ENCODE measurements around the gene MAPK8IP3. TPM values are rescaled to one million over a fixed set of nuclear protein-coding genes. Genes with fewer than 3 reads are reported as not detected.

MAPK8IP3 gene
- total RNA-seq, 1 donor from 2014 or later: 94.1 TPM

- peak; percentile 23 for DNase-seq (ENCODE audit: low spot score)
These were observed 27.4 kb upstream of the MAPK8IP3 start for GRCh38 chr16:1678500-1679098.

- DNase-seq (ENCODE audit: low spot score): no peak
These were observed 25.6 kb upstream of the MAPK8IP3 start for GRCh38 chr16:1680361-1680760.

GRCh38 chr16:1681032-1681431 lies 25.0 kb upstream of the MAPK8IP3 start:
- DNase-seq (ENCODE audit: low spot score): no peak

- DNase-seq (ENCODE audit: low spot score): no peak
These were observed 18.3 kb upstream of the MAPK8IP3 start for GRCh38 chr16:1687427-1688316.

GRCh38 chr16:1688807-1689560 lies 17.0 kb upstream of the MAPK8IP3 start:
- peak; percentile 58 for DNase-seq (ENCODE audit: low spot score)

GRCh38 chr16:1689853-1690252 lies 16.1 kb upstream of the MAPK8IP3 start:
- no peak for DNase-seq (ENCODE audit: low spot score)

GRCh38 chr16:1690810-1691209 lies 15.2 kb upstream of the MAPK8IP3 start:
- no peak for DNase-seq (ENCODE audit: low spot score)

- DNase-seq (ENCODE audit: low spot score): no peak
These were observed 14.7 kb upstream of the MAPK8IP3 start for GRCh38 chr16:1691276-1691675.

GRCh38 chr16:1691956-1692355 lies 14.0 kb upstream of the MAPK8IP3 start:
- DNase-seq (ENCODE audit: low spot score): no peak

- DNase-seq (ENCODE audit: low spot score): no peak
These were observed 9.1 kb upstream of the MAPK8IP3 start for GRCh38 chr16:1696863-1697262.

GRCh38 chr16:1698680-1699079 lies 7.3 kb upstream of the MAPK8IP3 start:
- no peak for DNase-seq (ENCODE audit: low spot score)

GRCh38 chr16:1700246-1700645 lies 5.7 kb upstream of the MAPK8IP3 start:
- DNase-seq (ENCODE audit: low spot score): no peak

- no peak for DNase-seq (ENCODE audit: low spot score)
These were observed 4.6 kb upstream of the MAPK8IP3 start for GRCh38 chr16:1701216-1701878.

- peak; percentile 23 for DNase-seq (ENCODE audit: low spot score)
These were observed 689 bp upstream of the MAPK8IP3 start for GRCh38 chr16:1705324-1705687.

GRCh38 chr16:1706386-1707192 lies 594 bp downstream of the MAPK8IP3 start:
- DNase-seq (ENCODE audit: low spot score): peak; percentile 21

GRCh38 chr16:1707193-1707790 lies 1.3 kb downstream of the MAPK8IP3 start:
- DNase-seq (ENCODE audit: low spot score): no peak

GRCh38 chr16:1708083-1708767 lies 2.2 kb downstream of the MAPK8IP3 start:
- no peak for DNase-seq (ENCODE audit: low spot score)

- DNase-seq (ENCODE audit: low spot score): no peak
These were observed 2.8 kb downstream of the MAPK8IP3 start for GRCh38 chr16:1708768-1709180.

- DNase-seq (ENCODE audit: low spot score): no peak
These were observed 3.4 kb downstream of the MAPK8IP3 start for GRCh38 chr16:1709356-1709755.
